ELR (cell line): ENCODE measurements around the gene CEP85.
A peak's percentile ranks its signal among the peaks of the same experiment; 100 is the strongest.

Source experiments
- DNase-seq: peaks from one replicate; pipeline ENCODE4 v3.0.0-alpha.2; 2015; ENCODE audit warnings: low read depth

Gene CEP85

GRCh38 chr1:26315874-26316850 is 82.2 kb downstream of the CEP85 start:
- DNase-seq: no peak

DNA sequence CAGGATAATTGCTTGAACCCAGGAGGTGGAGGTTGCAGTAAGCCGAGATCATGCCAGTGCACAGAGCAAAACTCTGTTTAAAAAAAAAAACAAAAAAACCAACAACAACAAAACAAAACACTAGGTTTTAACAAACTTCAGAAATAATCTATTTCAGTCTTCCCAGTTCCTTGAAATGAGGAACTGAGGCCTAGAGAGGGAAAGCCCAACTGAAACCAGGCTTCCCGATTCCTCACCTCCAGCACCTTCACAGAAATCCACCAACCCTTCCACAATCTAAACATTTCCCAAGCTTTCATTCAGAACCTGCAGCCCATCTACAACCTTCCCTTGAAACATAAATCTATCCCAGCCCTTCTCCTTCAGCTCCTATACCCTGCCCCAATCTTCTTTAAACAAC is 83.1 kb downstream of the CEP85 start:
- no peak for DNase-seq

DNA sequence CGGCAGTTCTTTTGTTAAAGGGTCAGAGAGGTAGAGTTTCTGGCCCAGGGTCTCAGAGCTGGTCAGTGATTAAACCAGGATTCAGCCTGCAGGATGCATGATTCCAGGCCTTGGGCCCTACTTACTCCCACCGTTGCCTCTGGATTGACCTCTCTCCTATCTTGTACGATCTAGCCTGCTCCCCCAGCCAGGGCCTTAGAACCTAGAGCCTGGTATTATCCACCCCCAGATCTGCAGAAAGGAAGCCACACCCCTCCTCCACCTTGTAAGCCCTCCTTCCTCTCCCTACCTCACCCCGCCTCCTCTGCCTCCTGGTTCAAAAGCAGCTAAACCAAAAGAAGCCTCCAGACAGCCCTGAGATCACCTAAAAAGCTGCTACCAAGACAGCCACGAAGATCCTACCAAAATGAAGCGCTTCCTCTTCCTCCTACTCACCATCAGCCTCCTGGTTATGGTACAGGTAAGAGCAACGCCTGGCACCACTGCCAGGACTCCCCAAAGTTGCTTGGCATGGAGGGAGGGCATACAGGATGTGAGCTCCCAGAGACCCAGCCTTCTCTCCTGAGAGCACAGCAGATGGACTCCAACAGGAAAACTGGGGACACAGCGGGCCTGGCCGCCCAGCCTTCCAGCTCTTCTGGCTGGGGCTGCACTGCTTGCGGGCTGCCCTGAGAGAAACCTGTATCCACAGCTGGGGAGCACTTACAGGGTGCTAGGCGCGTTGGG is 83.8 kb downstream of the CEP85 start, which contains the start of gene CD52:
CD52 (plus strand) TSS at position 347 of the 726 bp plus-strand sequence; CDS start at position 407, 60 bp downstream.
- no peak for DNase-seq

- DNase-seq: no peak
Observed at GRCh38 chr1:26318338-26319064, 84.5 kb downstream of the CEP85 start.

- no peak for DNase-seq
Observed at GRCh38 chr1:26320896-26321295, 86.9 kb downstream of the CEP85 start.

- peak; percentile 84 for DNase-seq
Observed at GRCh38 chr1:26321315-26322041, 87.5 kb downstream of the CEP85 start.

DNA sequence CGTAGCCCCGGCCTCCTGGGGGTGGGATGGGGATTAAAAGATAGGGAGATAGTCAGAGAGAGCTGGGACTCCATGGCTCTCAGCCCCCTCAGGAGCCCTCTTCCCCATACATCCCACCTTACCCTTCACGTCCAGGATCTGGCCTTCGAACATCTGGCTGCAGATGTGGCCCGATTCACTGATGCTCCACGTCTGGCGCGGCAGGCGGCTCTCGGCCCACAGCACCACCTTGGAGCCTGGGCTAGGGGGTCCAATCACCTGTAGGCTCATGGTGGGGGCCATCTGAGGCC is 88.0 kb downstream of the CEP85 start:
- no peak for DNase-seq

DNA sequence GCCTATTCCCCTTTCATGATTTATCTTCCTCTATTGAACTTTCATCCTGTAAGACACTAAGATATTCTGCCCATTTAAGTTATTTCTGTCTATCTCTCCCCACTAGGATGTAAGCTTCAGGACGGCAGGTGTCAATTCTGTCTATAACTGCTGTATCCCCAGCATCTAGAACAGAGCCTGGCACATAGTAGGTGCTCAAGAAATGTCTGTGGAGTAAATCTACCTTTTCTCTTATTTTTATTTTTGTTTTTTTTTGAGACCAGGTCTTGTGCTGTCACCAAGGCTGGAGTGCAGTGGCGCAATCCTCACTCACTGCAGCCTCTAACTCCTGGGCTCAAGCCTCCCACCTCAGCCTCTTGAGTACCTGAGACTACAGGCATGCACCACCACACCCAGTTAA is 89.4 kb downstream of the CEP85 start:
- no peak for DNase-seq

DNA sequence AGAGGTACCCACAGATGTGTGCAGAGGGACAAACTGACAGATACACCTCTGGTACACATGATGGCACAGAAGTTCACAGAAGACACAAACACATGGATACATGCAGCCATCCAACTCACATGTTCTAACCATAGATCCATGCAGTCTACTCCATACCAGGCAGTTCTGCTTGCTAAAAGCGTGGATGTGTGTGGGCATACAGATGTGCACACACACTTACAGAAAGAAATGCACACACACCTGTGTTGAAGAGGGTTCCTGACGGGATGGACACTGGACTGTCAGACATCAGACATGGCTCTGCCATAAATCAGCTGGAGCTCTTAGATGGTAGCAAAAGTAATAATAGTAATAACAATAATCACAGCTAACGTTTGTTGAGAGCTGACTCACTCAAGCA is 90.5 kb downstream of the CEP85 start:
- DNase-seq: no peak

- no peak for DNase-seq
Observed at GRCh38 chr1:26327956-26328362, 94.0 kb downstream of the CEP85 start.
